ENCODE data around the gene TLE3.

The TLE3 gene

DNA sequence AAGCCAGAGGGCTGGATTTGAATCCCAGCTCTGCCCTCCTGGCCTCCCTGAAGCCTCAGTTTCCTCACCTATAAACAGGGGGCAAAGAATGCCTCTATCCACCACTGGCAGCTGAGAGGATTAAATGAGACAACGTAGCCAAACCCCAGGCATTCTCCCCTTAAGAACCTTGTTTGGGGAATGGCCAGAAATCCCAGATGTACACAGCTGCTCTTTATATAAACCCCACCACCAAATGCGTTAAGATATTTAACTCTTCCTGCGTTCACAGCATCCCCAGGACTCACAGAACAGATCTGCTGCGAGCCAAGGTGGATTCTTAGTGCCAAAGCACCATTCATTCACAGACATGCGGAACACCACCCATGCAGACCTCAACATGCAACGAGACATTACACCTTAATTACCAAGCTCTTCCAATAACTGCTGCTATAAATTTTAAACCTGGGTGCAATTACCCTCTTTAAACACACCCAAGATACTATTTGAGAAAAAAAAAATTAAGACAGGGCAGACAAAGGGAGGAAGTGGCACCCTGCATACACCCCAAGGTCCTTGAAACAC, 5.2 kb downstream of the TLE3 start:
- Histone ChIP-seq H3K4me1 (ENCODE audit: control extremely low read depth in 1 of 4, control insufficient read depth in 4 of 4, insufficient read depth in 4 of 4, low read length in 3 of 4) (peaks cover 22 to 63% (median 58%) of the 10 kb centered on the region in 4 experiments), H3K4me3 (ENCODE audit: control insufficient read depth in 1 of 7, extremely low read depth in 1 of 7, insufficient read depth in 4 of 7, low read depth in 2 of 7, low read length in 6 of 7) (peak overlapping the region in 4 of 7 experiments; percentile 2 to 47 (median 18)), H3K9me3 (ENCODE audit: control extremely low read depth in 1 of 5, control insufficient read depth in 4 of 5, insufficient read depth in 2 of 5, low read depth in 1 of 5, low read length in 4 of 5) (no peaks in the 10 kb centered on the region), H3K36me3 (ENCODE audit: control insufficient read depth in 4 of 4, insufficient read depth in 4 of 4, low read length in 3 of 4) (peaks cover 4 to 62% (median 34%) of the 10 kb centered on the region in 4 experiments), H3K27ac (ENCODE audit: insufficient read depth in 1 of 2, low read depth in 1 of 2, low read length in 2 of 2, poor library complexity in 1 of 2, severe bottlenecking in 2 of 2) (peak overlapping the region in 1 of 2 experiments; percentile 38), H3K27me3 (replicated peaks in 2 of 5; ENCODE audit: control insufficient read depth in 4 of 5, insufficient read depth in 5 of 5, low read length in 4 of 5) (no peaks in the 10 kb centered on the region)
- 79% methylated on average over 6 of the region's 6 CpGs for WGBS (ENCODE audit: insufficient coverage)
- CTCF ChIA-PET = interaction anchor here (0.7 to 2.1 kb wide), 6 partner anchors 10 to 616 kb away, joined by 3 to 5 read pairs (median 4); no protein-coding TSS in a partner anchor
- DNase-seq = no peak
- POLR2A ChIA-PET = interaction anchor here (0.5 to 0.7 kb wide), 2 partner anchors 424 to 628 kb away, joined by 3 read pairs; no protein-coding TSS in a partner anchor

DNA sequence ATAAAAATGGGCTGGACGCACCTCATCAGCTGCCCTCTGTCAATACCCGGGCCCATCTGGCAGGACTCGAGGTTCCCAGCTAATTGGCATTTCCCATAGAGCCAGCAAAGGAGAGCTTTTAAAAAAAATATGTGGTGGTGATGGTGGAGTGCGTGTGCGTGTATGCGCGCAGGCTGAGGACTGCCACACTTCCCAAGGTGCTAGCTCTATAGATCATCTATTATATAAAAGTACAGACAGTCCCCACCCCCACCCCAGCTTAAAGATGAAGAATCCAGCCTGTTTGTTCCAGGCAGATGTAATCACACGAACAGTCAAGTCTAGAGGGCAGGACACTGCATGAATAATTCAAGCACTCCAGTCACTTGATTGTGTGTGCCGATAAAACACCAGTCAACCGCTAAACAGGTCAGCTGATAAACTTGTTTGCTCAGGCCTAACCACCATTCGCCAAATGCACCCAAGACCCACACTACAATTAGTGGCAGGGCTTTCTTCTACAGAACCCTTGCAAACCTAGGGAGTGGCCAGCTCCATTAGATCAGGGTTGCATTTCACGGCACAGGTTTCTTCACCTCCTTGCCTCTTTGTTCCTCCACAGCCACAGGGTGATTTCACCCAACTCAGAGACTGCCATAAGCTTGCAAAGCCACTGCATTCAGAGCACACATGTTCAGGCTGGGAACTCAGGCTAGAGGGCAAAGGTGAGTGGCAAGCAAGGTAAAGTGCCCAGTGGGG, 5.8 kb downstream of the TLE3 start:
- POLR2A ChIA-PET = interaction anchor here (0.5 to 0.7 kb wide), 3 partner anchors 9 to 628 kb away, joined by 3 read pairs; no protein-coding TSS in a partner anchor
- CTCF ChIA-PET = interaction anchor here (0.6 to 2.1 kb wide), 10 partner anchors 8 to 616 kb away, joined by 3 to 5 read pairs (median 4); no protein-coding TSS in a partner anchor

DNA sequence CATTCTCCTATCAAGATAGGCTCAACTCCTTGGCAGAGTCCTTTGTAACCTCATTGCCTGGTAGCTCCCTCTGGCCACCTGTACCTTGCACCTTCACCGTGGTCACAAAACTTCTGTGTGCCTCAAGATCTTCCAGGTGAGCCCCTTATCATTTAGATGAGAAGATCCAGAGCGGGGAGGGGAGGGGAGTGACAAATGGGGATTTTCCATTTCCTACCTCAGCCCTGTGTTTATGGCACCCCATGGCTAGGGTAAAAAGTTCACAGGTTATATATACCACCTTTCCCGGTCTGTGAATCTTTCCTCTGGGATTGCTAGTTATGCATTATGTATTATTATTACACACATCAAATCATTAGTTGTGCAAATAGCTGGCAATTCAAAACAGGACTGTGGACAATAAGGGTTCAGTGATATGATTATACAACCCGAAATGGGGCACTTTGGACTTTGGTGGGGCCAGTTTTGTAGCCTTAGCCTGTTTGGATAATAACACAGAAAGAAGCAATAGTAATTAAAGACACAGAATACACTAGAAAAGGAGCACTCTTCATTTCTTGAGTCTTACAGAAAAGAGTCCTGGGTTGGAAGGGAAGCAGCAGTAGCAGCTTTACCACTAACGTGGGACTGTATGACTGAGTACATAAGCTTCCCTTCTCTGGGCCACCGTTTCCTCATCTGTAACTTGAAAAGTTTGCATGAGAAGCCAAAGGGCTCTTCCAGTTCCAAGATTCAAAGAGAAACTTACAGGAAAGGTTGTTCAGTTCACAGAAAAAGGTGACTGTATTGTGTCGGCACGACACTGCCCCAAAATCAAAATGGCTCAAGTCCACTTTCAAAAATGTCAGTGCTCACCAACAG, 7.1 kb downstream of the TLE3 start:
- peaks cover 4 to 76% (median 42%) of the 10 kb centered on the region in 4 experiments for H3K36me3 ChIP-seq (ENCODE audit: control insufficient read depth in 4 of 4, insufficient read depth in 4 of 4, low read length in 3 of 4)
- 92% methylated on average over 6 of the region's 8 CpGs for WGBS (ENCODE audit: insufficient coverage)
- peaks cover 22 to 78% (median 70%) of the 10 kb centered on the region in 4 experiments for H3K4me1 ChIP-seq (ENCODE audit: control extremely low read depth in 1 of 4, control insufficient read depth in 4 of 4, insufficient read depth in 4 of 4, low read length in 3 of 4)
- no peak overlapping the region for H3K4me3 ChIP-seq (ENCODE audit: control insufficient read depth in 1 of 7, extremely low read depth in 1 of 7, insufficient read depth in 4 of 7, low read depth in 2 of 7, low read length in 6 of 7)
- ChIA-PET CTCF (interaction anchor here (0.8 to 2.1 kb wide), 3 partner anchors 10 to 614 kb away, joined by 3 to 5 read pairs (median 4); no protein-coding TSS in a partner anchor), POLR2A (interaction anchor here (0.6 to 0.7 kb wide), 2 partner anchors 8 to 9 kb away, joined by 3 read pairs; no protein-coding TSS in a partner anchor)
- H3K27ac ChIP-seq (ENCODE audit: insufficient read depth in 1 of 2, low read depth in 1 of 2, low read length in 2 of 2, poor library complexity in 1 of 2, severe bottlenecking in 2 of 2) = no peak overlapping the region
- DNase-seq = no peak
- H3K9me3 ChIP-seq (ENCODE audit: control extremely low read depth in 1 of 5, control insufficient read depth in 4 of 5, insufficient read depth in 2 of 5, low read depth in 1 of 5, low read length in 4 of 5) = no peaks in the 10 kb centered on the region
- no peaks in the 10 kb centered on the region for H3K27me3 ChIP-seq (replicated peaks in 2 of 5; ENCODE audit: control insufficient read depth in 4 of 5, insufficient read depth in 5 of 5, low read length in 4 of 5)

More for the DNA sequence above, 5.8 kb downstream of the TLE3 start:
- Histone ChIP-seq H3K4me3 (ENCODE audit: control insufficient read depth in 1 of 7, extremely low read depth in 1 of 7, insufficient read depth in 4 of 7, low read depth in 2 of 7, low read length in 6 of 7) (peak overlapping the region in 4 of 7 experiments; percentile 2 to 47 (median 18)), H3K9me3 (ENCODE audit: control extremely low read depth in 1 of 5, control insufficient read depth in 4 of 5, insufficient read depth in 2 of 5, low read depth in 1 of 5, low read length in 4 of 5) (no peaks in the 10 kb centered on the region), H3K36me3 (ENCODE audit: control insufficient read depth in 4 of 4, insufficient read depth in 4 of 4, low read length in 3 of 4) (peaks cover 4 to 65% (median 35%) of the 10 kb centered on the region in 4 experiments), H3K27me3 (replicated peaks in 2 of 5; ENCODE audit: control insufficient read depth in 4 of 5, insufficient read depth in 5 of 5, low read length in 4 of 5) (no peaks in the 10 kb centered on the region), H3K27ac (ENCODE audit: insufficient read depth in 1 of 2, low read depth in 1 of 2, low read length in 2 of 2, poor library complexity in 1 of 2, severe bottlenecking in 2 of 2) (peak overlapping the region in 1 of 2 experiments; percentile 38), H3K4me1 (ENCODE audit: control extremely low read depth in 1 of 4, control insufficient read depth in 4 of 4, insufficient read depth in 4 of 4, low read length in 3 of 4) (peaks cover 22 to 68% (median 63%) of the 10 kb centered on the region in 4 experiments)
- 25% methylated on average over 7 of the region's 12 CpGs for WGBS (ENCODE audit: insufficient coverage)
- peak; percentile 43 to 77 (median 67) for DNase-seq

DNA sequence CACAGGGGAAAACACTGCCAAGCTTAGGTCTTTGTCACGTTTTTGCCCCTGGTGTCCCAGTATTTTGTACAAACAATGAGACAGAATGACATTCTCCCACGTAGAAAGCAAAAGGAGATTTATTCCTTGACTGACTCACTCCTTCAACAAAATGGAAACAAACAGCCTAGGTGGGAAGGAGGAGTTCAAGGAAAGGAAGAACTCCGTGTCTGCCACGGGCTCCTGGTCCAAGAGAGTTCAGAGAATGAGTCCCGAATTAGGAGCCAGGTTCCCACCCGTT, 8.1 kb downstream of the TLE3 start:
- H3K4me1 ChIP-seq (ENCODE audit: control extremely low read depth in 1 of 4, control insufficient read depth in 4 of 4, insufficient read depth in 4 of 4, low read length in 3 of 4) = peaks cover 18 to 68% (median 60%) of the 10 kb centered on the region in 4 experiments
- H3K27ac ChIP-seq (ENCODE audit: insufficient read depth in 1 of 2, low read depth in 1 of 2, low read length in 2 of 2, poor library complexity in 1 of 2, severe bottlenecking in 2 of 2) = no peak overlapping the region
- H3K27me3 ChIP-seq (replicated peaks in 2 of 5; ENCODE audit: control insufficient read depth in 4 of 5, insufficient read depth in 5 of 5, low read length in 4 of 5) = no peaks in the 10 kb centered on the region
- peaks cover 4 to 84% (median 51%) of the 10 kb centered on the region in 4 experiments for H3K36me3 ChIP-seq (ENCODE audit: control insufficient read depth in 4 of 4, insufficient read depth in 4 of 4, low read length in 3 of 4)
- H3K4me3 ChIP-seq (ENCODE audit: control insufficient read depth in 1 of 7, extremely low read depth in 1 of 7, insufficient read depth in 4 of 7, low read depth in 2 of 7, low read length in 6 of 7) = no peak overlapping the region
- 96% methylated on average over 6 of the region's 6 CpGs for WGBS (ENCODE audit: insufficient coverage)
- POLR2A ChIA-PET = no interaction called here
- no peaks in the 10 kb centered on the region for H3K9me3 ChIP-seq (ENCODE audit: control extremely low read depth in 1 of 5, control insufficient read depth in 4 of 5, insufficient read depth in 2 of 5, low read depth in 1 of 5, low read length in 4 of 5)
- CTCF ChIA-PET = interaction anchor here (1.1 kb wide), 1 partner anchor 342 kb away, joined by 3 read pairs; no protein-coding TSS in a partner anchor
- no peak for DNase-seq

DNA sequence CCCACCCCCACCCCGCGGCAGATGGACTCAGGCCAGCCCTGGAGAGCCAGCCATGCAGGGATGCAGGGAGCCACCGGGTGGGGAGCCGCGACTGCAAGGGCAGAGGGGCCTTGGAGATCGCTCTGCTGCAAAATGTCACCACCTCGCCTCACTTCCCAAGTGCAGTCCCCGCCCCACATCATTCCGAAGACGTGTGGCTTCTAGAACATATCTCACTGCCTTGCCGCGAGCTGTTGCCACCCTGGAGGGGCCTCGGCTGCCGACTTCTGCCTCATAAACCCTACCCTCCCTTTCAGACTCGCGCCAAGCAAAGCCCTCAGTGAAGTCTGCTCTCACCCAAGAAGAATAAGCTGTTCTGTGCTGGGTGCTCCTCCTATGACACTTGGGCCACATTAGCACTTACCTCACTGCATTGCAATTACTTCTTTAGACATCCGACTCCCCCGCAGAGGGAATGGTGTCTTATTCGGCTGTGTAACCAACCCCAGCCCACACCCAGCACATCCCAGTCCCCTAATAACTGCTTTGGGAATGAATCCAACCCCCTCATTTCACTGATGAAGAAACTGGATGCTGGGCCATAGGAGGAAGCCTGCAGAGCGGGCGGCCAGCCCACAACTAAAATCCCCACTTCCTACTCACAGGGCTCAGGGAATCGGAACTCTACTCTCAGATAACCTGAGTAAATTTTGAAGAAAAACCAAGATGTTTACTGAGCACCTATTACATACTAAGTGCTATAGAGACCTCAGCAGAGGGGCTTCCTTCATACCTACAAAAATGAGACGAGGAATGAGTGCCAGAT, 8.6 kb downstream of the TLE3 start:
- no peak for DNase-seq
- no peaks in the 10 kb centered on the region for H3K27me3 ChIP-seq (replicated peaks in 2 of 5; ENCODE audit: control insufficient read depth in 4 of 5, insufficient read depth in 5 of 5, low read length in 4 of 5)
- no peak overlapping the region for H3K4me3 ChIP-seq (ENCODE audit: control insufficient read depth in 1 of 7, extremely low read depth in 1 of 7, insufficient read depth in 4 of 7, low read depth in 2 of 7, low read length in 6 of 7)
- peaks cover 4 to 87% (median 54%) of the 10 kb centered on the region in 4 experiments for H3K36me3 ChIP-seq (ENCODE audit: control insufficient read depth in 4 of 4, insufficient read depth in 4 of 4, low read length in 3 of 4)
- no peaks in the 10 kb centered on the region for H3K9me3 ChIP-seq (ENCODE audit: control extremely low read depth in 1 of 5, control insufficient read depth in 4 of 5, insufficient read depth in 2 of 5, low read depth in 1 of 5, low read length in 4 of 5)
- CTCF ChIA-PET = interaction anchor here (1.1 kb wide), 1 partner anchor 341 kb away, joined by 3 read pairs; no protein-coding TSS in a partner anchor
- POLR2A ChIA-PET = no interaction called here
- H3K4me1 ChIP-seq (ENCODE audit: control extremely low read depth in 1 of 4, control insufficient read depth in 4 of 4, insufficient read depth in 4 of 4, low read length in 3 of 4) = peaks cover 13 to 63% (median 55%) of the 10 kb centered on the region in 4 experiments
- H3K27ac ChIP-seq (ENCODE audit: insufficient read depth in 1 of 2, low read depth in 1 of 2, low read length in 2 of 2, poor library complexity in 1 of 2, severe bottlenecking in 2 of 2) = no peak overlapping the region
- 89% methylated on average over 18 of the region's 23 CpGs for WGBS (ENCODE audit: insufficient coverage)

DNA sequence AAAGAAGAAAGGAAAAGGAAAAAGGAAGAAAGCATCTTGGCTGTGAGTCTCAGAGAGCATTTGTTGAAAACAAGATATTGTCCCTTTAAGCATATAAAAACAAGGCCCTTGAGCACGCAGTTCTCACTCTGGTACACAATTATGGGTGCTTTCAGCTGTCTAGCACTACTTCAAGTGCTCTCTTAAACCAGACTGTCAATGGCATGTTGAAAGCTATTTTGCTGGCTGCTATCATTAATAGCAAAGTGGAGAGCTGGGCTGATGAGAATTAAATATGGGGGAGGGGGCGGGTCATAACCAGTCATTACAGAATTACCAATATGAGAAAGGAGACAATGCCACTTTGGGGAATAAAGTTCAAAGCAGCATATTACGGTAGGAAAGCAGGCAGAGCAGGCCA, 9.3 kb downstream of the TLE3 start:
- peaks cover 8 to 56% (median 49%) of the 10 kb centered on the region in 4 experiments for H3K4me1 ChIP-seq (ENCODE audit: control extremely low read depth in 1 of 4, control insufficient read depth in 4 of 4, insufficient read depth in 4 of 4, low read length in 3 of 4)
- DNase-seq = no peak
- ChIA-PET POLR2A (no interaction called here), CTCF (interaction anchor here (1.1 kb wide), 1 partner anchor 340 kb away, joined by 3 read pairs; no protein-coding TSS in a partner anchor)
- no peaks in the 10 kb centered on the region for H3K9me3 ChIP-seq (ENCODE audit: control extremely low read depth in 1 of 5, control insufficient read depth in 4 of 5, insufficient read depth in 2 of 5, low read depth in 1 of 5, low read length in 4 of 5)
- H3K4me3 ChIP-seq (ENCODE audit: control insufficient read depth in 1 of 7, extremely low read depth in 1 of 7, insufficient read depth in 4 of 7, low read depth in 2 of 7, low read length in 6 of 7) = no peak overlapping the region
- H3K27ac ChIP-seq (ENCODE audit: insufficient read depth in 1 of 2, low read depth in 1 of 2, low read length in 2 of 2, poor library complexity in 1 of 2, severe bottlenecking in 2 of 2) = no peak overlapping the region
- no peaks in the 10 kb centered on the region for H3K27me3 ChIP-seq (replicated peaks in 2 of 5; ENCODE audit: control insufficient read depth in 4 of 5, insufficient read depth in 5 of 5, low read length in 4 of 5)
- WGBS (ENCODE audit: insufficient coverage) = 80% methylated on average over 1 of the region's 3 CpGs
- H3K36me3 ChIP-seq (ENCODE audit: control insufficient read depth in 4 of 4, insufficient read depth in 4 of 4, low read length in 3 of 4) = peaks cover 4 to 89% (median 58%) of the 10 kb centered on the region in 4 experiments

All from common myeloid progenitor, CD34-positive (primary cell).